CD4-positive, alpha-beta T cell treated with Interleukin-6 at 100 ng/mL for 8 hours (primary cell): ENCODE data around the gene ILKAP.
"Not testable (repeated sequence)": the region's sequence is repeated elsewhere in the genome, so short reads cannot be mapped to it uniquely, and the experiment has no call there.

Source experiments
- DNase-seq: peaks from one replicate; pipeline ENCODE4 v3.0.0-alpha.2; 2020; ENCODE audit warnings: mixed read lengths, low spot score

The ILKAP gene

GRCh38 chr2:238187618-238188548 is 15.6 kb downstream of the ILKAP start:
- no peak for DNase-seq

DNA sequence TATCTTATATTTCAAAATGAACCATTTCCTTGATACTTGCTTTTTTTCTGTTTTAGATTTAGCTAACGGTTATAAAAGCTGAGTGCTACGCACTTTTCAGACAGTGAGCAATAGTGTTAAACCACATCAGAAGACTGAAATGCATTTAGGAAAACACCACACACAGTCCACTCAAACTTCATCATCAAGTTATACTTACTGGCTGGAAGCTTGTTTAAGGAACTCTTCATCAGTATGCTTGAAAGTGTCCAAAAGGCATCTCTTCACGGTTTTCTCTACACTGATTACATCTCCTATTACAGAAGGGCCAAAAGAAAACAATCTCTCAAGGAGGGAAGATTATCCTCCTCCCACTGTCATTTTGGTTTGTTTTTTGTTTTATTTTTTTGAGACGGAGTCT is 19.7 kb downstream of the ILKAP start:
- no peak for DNase-seq

- no peak for DNase-seq
Observed at GRCh38 chr2:238182362-238182761, 21.1 kb downstream of the ILKAP start.

GRCh38 chr2:238180554-238180953 is 22.9 kb downstream of the ILKAP start:
- DNase-seq: no peak

GRCh38 chr2:238176613-238177012 is 26.9 kb downstream of the ILKAP start:
- no peak for DNase-seq

- no peak for DNase-seq
Observed at GRCh38 chr2:238174701-238175100, 28.8 kb downstream of the ILKAP start.

DNA sequence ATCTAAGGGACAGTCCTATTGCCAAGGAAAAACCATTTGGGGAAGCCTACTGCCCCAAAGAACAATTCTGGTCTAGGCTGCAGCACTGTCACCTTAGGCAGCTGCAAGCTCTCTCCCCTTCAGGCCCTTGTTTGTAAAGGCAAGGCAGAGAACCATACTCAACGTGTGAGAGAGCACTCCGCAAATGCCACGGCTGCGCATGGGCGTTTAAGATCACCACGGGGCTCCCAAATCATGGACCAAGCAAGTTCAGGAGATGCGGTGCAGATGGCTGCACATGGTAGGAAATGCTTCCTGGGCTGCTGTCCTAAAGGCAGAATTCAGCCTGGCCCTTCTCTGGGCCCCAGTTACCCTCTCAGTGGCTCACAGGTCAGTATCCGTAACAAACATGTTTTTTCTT is 29.2 kb downstream of the ILKAP start:
- DNase-seq: no peak

DNA sequence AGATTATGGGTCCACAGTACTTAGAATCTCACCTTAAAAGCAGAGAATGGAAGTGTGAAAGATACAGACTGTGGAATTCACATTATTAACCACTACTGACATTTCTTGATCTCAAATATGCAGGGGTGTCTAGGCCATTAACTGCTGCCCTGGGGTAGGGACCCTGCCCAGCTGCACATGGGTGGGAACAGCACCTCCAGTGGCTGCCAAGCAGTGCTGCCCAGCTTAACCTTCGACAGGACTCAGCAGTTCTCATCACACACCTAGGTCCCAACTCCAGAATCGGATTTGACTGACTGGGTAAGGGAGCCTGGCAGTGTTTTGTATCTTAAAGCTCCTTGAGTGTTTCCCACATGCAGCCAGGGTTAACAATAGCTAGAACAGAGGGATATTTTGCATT is 29.8 kb downstream of the ILKAP start:
- no peak for DNase-seq

DNA sequence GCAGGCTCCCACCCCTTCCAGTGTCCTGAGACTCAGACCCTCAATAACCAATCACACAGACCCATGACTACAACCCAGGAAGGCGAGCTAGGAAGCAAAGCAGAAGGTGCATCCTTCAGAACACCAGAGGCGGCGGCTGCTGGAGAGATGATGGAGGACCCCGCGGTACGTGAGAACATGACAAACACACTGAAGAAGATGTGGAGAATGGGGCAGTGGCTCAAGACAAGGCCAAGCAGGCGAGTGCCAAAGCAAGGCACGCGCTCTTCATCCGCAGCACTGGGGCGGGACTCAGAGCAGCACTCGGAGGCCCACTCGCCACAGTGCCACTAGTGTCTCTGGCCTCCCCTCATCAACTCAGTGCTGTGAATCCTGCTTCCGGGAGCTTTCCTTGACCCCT is 31.1 kb downstream of the ILKAP start:
- DNase-seq: no peak

GRCh38 chr2:238171575-238172187 is 31.8 kb downstream of the ILKAP start:
- no peak for DNase-seq

DNA sequence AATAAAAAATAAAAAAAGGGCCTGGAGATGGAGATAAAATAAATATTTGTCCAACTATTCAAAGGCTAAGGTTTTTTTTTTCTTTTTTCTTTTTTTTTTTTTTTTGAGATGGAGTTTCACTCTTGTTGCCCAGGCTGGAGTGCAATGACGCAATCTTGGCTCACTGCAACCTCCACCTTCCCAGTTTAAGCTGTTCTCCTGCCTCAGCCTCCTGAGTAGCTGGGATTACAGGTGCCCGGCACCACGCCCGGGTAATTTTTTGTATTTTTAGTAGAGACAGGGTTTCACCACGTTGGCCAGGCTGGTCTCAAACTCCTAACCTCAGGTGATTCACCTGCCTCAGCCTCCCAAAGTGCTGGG is 32.4 kb downstream of the ILKAP start:
- not testable (repeated sequence) for DNase-seq

GRCh38 chr2:238170386-238171071 is 33.0 kb downstream of the ILKAP start:
- no peak for DNase-seq

DNA sequence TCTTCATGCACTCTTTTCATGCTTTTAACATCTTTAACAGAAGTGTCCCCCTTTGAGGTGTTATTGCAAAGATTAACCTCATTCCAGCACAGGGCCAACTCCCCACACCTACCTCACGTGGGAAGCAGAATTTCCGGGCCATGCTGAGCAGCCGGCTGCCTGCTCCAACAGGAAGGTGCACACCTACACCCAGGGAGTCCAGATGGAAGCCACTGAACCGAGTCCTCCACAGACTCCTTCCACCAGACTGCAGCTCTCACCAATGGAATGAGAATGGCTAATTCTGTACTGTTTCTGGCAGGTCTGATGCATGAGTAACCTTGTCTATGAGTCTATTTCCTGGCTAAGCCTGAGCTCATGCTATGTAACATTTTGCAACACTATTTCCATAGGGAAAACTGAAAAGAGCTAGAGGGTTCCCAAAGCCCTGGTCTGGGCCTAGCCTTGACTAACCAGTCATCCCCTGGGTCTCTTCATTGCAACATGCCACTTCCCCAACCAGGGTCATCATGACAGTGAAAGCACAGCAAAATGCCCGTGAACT is 33.7 kb downstream of the ILKAP start:
- no peak for DNase-seq

- no peak for DNase-seq
Observed at GRCh38 chr2:238169048-238169707, 34.3 kb downstream of the ILKAP start.

- no peak for DNase-seq
Observed at GRCh38 chr2:238168196-238169047, 35.1 kb downstream of the ILKAP start.

- no peak for DNase-seq
Observed at GRCh38 chr2:238167761-238168160, 35.7 kb downstream of the ILKAP start.

DNA sequence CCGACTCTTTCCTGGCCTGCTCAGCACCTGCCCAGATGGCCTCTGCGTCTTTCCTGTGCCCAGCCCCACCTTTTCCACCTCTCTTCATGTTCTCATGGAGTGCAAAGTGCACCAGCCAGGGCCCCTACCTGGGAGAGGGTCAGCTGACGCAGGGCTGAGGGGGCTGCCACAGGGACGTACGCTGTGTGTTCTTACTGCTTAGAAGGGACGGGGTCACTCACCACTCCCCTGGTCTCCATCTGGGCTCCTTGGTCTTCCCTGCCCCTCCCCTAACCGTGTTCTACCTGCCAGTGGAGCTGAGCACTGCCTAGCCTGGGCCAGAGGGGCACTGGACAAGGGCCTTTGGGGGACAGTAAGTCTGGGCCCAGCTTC is 36.2 kb downstream of the ILKAP start:
- DNase-seq: no peak

GRCh38 chr2:238166391-238167343 is 36.8 kb downstream of the ILKAP start:
- DNase-seq: no peak

- no peak for DNase-seq
Observed at GRCh38 chr2:238165288-238165921, 38.1 kb downstream of the ILKAP start.

DNA sequence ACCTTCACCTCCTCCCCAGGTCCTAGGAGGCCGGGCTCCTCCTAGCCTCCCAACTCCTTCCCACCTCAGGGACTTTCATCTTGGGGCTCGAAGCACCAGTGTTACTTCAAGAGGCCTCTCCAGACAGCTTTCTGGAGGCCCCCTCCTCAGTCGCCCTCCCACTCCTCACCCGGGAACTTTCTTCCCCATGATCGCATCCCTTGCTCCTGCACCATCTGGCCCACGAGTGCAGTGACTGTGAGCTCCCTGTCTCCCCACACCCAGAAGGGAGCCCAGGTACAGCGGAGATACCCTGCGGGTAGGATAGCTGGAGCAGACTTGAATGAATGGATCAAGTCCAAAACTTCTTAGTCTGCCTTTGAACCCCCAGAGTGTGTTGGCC is 38.6 kb downstream of the ILKAP start:
- no peak for DNase-seq
